GM19438 (cell line): ENCODE results near the gene RNF31.

Experiments used
- ATAC-seq: cut with Tn5 transposase; IDR thresholded peaks from one replicate; pipeline ENCODE4 v1.9.1; 2021; ENCODE audit warnings: low read depth; ENCODE audit not compliant: unreplicated experiment

Gene RNF31

DNA sequence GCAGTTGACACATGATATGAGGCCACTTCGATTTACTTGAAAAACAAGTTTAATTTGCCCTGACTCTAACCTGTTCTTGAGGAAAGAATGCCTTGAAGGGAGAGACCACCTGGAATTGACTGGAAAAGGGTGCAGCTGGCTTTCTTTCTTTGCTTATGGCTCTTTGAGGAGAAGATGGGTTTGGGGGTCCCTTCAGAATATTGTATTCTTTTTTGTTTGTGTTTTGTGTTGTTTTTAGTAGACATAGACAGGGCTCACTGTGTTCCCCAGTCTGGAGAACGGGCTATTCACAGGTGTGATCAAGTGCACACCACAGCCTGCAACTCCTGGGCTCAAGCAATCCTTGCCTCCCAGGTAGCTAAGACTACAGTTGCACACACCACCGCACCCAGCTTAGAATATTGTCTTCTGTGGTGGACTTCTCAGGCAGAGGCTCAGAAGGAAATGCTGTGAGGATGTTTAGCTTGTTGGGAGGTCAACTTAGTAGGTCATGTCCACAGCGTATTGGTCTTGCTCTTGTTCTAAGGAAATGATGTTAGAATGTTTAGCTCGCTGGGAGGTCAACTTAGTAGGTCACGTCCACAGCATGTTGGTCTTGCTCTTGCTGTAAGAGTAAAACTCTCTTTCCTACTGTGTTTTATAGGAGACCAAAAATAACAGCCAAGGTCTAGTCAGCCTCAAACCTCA is 31.0 kb upstream of the RNF31 start:
- ATAC-seq: no peak

DNA sequence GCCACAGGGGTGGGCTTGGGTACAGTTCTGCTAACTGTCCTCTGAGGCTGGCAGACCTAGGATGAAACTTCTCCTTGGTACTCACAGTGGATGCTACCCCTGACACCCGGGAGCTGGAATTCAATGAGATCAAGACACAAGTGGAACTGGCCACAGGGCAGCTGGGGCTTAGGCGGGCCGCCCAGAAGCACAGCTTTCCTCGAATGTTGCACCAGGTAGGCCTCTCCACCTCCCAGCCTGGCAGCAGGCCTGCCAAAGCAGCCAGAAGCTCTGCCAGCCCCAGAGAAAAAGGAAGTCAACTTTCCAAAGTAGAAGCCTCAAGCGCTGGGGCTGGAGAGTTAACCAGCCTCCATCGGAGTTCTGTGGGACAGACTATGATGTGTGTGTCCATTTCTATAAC is 30.1 kb upstream of the RNF31 start:
- no peak for ATAC-seq

DNA sequence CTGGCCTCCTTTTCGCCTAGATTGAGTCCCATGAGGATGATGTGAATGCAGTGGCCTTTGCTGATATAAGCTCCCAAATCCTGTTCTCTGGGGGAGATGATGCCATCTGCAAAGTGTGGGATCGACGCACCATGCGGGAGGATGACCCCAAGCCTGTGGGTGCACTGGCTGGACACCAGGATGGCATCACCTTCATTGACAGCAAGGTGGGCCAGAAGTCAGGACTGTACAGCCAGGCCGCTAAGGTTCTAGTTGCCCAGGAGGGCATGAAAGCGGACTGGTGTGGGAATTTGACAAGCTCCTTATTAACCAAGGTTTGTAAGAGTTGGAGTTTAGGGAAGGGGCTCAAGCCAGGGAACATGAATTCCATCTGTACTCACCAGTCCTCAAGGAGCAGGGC is 27.6 kb upstream of the RNF31 start:
- ATAC-seq: no peak

DNA sequence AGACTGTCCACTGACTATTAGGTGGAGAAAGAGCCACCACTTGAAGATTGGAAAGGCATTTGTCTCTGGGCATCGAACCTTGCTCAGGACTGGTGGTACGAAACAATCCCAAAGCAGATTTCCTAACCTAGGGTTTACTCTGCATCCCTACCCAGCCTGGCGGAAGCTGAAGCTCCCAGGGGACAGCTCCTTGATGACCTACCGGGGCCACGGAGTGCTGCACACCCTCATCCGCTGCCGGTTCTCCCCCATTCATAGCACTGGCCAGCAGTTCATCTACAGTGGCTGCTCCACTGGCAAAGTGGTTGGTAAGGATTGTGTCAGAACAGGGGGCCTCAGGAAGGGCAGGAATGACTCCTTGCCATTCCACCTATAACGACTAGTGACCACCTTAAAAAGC is 26.1 kb upstream of the RNF31 start:
- no peak for ATAC-seq

DNA sequence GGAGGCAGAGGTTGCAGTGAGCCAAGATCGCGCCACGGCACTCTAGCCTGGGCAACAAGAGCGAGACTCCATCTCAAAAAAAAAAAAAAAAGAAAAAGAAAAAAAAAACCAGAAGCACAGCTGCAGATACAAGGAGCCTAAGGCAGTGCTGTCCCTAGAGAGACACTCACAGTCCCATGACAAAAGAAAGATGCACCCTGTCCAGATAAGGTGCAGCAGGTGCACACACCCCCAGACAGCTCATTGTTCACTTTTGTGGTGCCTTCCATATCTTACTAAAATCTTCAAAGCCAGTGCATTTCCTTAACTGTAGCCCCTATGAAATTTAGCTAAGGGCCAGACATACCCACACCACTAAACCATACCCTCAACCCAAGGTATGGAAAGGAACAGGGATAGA is 24.9 kb upstream of the RNF31 start:
- ATAC-seq: no peak

DNA sequence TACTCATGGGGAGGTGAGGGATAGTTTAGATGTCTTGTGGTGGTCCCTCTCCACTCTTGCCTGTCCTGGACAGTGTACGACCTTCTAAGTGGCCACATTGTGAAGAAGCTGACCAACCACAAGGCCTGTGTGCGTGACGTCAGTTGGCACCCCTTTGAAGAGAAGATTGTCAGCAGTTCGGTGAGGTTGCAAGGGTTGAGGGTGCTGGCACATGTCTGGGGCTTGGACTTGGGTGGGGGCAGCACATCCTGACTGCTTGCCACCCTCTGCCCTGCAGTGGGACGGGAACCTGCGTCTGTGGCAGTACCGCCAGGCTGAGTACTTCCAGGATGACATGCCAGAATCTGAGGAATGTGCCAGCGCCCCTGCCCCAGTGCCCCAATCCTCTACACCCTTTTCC is 24.4 kb upstream of the RNF31 start:
- no peak for ATAC-seq

DNA sequence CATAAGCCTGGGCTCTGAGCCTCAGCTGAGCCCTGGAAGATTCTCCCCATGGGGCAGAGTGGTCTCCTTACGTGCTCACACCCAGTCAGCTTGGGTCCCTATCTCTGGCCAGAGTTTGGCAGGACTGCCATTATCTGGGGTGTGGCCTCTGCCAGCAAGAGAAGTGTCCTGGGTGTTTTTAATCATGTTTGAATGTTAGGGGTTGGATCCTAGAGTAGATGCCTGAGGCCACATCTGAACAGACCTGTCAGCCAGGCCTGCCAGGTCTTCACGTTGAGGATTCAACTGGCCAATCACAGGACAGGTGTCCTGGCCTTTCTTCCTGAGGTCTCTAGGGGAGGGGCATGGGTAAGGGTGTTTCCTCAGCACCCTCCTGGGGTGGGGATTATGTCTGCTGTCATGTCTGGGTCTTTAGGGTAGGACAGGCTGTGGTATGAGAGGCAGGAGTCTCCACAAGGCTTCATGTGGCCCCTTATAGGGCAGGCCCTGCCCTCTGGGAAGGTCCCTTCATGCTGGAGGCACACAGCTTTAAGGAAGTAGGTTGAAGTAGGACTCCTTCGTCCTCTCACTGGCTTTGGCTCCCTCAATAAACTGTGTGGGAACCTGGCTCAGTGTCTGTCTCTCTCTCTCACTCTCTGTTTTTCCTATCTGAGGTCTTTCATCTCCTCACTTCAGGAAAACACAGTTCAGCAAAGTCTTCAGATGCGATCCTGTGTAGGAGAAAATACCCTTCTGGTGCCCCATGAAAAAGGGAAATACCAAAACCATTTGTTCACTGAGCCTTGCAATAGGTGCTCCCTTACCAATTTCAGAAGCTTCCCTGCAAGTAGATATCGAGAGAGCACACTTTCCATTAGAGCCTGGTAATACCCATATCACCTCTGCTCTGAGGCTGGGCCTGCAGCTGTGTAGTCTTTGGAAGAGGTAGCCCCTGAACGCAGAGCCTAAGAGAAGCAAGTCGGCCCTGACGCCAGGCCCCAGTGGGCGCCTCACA is 23.6 kb upstream of the RNF31 start:
- ATAC-seq: no peak

DNA sequence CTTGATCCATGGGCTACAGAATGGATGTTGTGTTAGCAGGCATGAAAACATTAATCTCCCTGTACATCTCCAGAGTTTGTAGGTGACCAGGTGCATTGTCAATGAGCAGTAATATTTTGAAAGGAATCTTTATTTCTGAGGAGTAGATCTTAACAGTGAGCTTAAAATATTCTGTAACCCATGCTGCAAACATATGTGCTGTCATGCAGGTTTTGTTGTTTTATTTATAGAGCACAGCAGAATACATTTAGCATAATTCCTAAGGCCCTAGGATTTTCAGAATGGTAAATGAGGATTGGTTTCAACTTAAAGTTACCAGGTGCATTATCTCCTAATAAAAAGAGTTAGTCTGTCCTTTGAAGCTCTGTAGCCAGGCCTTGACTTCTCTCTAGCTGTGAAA is 20.4 kb upstream of the RNF31 start:
- no peak for ATAC-seq

DNA sequence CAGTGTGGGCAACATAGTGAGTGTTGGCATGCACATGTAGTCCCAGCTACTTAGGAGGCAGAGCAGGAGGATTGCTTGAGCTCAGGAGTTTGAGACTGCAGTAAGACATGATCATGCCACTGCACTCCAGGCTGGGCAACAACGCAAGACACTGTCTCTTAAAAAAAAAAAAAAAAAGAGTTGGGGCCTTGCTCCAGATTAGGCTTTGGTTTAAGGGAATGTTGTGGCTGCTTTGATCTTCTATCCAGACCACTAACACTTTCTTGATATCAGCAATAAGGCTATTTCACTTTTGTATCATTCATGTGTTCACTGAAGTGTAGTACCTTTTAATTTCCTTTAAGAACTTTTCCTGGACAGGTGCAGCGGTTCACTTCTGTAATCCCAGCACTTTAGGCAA is 19.6 kb upstream of the RNF31 start:
- no peak for ATAC-seq

DNA sequence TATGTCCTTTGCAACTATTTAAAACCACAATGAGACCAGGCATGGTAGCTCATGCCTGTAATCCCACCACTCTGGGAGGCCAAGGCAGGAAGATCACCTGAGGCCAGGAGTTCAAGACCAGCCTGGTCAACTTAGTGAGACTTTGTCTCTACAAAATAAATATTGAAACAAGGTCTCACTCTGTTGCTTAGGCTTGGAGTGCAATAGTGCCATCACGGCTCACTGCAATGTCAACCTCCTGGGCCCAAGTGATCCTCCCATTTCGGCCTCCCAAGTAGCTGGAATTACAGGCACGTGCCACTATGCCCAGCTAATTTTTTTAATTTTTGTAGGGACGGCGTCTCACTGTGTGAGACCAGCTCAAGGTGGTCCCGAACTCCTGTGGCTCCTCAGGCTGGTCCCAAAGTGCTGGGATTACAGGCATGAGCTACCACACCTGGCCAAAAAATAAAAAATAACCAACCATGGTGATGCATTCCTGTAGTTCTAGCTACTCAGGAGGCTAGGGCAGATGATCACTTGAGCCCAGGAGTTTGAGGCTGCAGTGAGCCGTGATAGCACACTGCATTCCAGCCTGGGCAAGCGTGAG is 17.8 kb upstream of the RNF31 start:
- ATAC-seq: no peak

DNA sequence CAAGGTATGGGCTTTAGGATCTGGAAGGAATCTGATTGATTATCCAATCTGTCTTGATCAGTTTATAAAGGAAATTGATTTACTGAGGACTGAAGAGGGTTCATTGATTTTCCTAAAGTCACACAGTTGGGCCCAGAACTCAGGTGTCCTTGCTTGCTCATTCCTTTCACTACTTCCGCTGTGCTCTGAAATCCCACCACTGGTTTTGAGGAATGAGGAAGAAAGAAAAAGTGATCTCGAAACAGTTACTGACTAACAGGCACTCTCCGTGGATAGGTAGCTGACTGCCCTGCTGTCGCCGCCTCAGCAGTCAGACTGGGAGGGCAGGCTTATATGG is 16.9 kb upstream of the RNF31 start, which contains the start of gene FITM1:
FITM1 (plus strand) TSS at position 280 of the 337 bp plus-strand sequence. CDS start 905 bp downstream, outside the sequence.
- no peak for ATAC-seq

DNA sequence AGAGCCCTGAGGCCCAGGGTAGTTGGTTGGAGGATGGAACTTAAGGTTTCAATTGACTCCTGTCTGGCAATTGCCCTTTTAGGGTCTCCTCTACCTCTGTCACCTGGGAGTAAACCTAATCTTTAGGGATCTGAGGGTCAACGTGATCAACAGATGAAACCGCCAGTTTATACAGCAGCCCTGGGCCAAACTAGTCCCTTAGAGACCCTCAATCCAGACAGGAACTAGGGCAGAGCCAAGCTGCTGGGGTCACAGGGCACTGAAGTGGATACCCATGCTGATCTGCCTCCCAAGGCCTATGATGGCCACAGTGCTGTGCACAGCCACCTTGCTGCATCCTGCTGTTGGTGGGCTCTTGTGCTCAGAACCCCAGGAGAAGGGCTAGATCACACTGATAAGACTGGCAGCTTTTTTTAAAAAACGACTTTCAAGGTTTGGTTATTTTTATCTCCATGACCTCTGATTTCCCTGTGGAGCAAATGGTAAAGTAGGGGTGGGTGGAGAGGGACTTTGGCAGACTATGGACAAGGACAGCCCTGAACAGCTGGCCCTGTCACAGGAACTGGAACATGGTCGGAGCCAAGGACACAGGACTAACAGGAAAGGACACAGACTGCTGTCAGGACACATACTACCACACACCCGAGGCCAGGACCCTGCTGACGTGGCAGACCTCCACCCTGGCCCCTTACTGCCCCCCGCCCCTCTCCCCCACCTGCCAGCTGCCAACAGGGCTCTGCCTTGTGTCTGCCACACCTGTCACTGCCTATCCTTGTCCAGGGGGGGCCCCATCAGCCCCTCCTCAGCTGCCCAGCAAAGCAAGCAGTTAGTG is 16.4 kb upstream of the RNF31 start:
- no peak for ATAC-seq

DNA sequence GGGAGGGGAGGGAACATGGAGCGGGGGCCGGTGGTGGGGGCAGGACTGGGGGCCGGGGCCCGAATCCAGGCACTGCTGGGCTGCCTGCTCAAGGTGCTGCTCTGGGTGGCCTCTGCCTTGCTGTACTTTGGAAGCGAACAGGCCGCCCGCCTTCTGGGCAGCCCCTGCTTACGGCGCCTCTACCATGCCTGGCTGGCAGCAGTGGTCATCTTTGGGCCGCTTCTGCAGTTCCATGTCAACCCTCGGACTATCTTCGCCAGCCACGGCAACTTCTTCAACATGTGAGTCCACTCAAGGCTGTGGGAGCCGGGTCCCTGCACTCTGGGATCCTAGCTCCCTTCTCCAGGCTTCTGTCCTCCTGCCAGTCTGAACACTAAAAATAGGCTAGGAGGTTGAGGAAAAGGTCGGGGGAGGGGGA is 15.7 kb upstream of the RNF31 start:
- ATAC-seq: no peak

DNA sequence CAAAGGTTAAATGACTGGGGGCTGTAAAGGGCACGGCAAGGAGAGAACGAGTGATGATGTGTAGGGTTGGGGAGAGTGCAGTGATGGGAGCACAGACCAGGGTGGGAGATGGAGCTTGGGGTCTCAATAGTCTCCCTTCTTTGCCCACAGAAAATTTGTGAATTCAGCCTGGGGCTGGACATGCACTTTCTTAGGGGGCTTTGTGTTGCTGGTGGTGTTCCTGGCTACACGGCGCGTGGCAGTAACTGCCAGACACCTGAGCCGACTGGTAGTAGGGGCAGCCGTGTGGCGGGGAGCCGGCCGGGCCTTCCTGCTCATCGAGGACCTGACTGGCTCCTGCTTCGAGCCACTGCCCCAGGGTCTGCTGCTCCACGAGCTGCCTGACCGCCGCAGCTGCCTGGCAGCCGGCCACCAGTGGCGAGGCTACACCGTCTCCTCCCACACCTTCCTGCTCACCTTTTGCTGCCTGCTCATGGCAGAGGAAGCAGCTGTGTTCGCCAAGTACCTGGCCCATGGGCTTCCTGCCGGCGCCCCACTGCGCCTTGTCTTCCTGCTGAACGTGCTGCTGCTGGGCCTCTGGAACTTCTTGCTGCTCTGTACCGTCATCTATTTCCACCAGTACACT is 15.1 kb upstream of the RNF31 start:
- ATAC-seq: no peak

DNA sequence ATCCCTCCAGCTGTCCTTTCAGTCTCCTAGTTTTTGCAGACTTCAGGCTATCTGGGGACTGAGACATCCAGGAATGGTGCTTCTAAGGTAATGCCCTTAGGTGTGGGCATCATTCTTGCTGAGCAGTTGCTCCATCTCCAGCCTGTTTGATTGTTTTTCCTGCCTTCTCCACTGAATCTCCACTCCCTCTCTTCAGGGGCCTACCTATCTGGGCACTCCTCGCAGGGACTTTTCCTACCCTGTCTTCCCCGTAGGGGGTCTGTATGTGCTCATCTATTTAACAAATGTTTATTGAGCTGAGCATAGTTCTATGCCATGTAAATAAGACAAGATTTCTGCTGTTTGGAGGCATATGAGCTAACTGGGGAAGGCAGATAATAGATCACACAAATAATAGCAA is 14.3 kb upstream of the RNF31 start:
- no peak for ATAC-seq

DNA sequence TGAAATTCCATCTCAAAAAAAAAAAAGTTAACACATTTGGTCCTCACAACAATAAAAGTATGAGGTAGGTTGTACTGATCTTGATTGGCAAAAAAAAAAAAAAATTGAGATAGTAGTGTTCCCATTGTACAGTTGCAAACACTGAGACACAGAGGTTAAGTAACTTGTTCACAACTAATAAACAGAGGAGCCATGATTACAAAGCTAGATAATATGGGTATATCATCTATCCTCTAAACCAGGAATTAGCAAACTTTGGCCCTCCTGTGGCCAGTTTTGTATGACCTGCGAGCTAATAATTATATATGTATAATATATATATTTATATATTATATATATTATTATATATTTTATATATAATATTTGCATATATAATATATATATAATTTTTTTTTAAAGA is 13.6 kb upstream of the RNF31 start:
- ATAC-seq: no peak

DNA sequence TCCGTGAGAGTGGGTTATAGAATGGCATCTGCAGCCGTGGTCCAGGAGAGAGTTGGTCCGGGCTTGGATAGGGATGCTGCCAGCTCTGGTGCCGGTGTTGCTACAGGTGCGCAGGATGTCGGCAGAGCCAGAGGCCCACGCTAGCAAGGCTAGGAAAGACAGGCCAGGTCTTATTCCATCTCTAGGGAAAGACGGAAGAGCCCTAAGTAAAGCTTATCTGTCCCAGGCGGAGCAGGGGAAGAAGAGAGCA is 11.8 kb upstream of the RNF31 start:
- peak; percentile 4 for ATAC-seq

DNA sequence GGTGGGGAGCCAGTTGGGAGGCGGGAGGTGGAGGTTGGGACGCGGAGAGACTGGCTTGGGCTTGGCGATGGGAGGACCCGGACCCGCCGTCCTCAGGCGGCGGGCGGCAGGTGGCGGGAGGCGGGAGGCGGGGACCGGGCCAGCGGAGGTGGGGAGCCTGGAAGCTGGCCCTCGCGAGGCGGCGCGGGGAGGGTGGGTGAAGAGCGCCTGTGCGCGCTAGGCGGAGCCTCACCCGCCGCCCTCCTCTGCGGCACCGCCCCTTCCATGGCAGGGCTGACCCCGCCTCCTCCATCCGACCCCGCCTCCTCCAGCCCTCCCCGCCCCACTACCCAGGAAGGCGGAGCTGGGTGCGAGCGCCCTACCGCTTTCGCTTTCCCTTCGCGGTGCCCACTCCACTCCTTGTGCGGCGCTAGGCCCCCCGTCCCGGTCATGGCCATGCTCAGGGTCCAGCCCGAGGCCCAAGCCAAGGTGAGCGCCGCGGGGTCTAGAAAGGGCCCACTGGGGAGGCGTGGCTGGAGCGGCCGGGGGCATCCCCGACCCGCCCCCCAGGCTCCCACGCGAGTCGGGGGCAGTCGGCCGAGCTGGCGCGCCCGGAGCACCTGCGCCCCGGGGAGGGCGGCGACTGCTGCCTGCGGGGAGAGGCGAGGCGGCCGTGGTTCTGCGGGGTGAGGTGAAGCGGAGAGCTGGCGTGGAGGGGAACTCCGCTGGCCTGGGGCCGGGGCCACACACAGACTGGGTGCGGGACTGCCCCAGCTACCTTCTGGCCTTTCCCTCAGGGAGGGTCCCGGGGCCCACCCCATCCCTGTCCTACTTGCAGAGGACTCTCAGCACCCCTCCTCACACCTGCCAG is 11.2 kb upstream of the RNF31 start, which contains the start of gene PSME1:
PSME1 (plus strand) TSS at position 361 of the 850 bp plus-strand sequence; CDS start at position 430, 69 bp downstream.
- ATAC-seq: peak; percentile 86
